ENCODE measurements around the gene FLNA. TPM values are rescaled to one million over a fixed set of nuclear protein-coding genes. Genes with fewer than 3 reads are reported as not detected.

The FLNA gene
- total and polyA plus RNA-seq, 9 of the 15 experiments (the other 6 are each of a cell fraction or from before 2014, with no cell fraction given) = 6.2 to 735 (median 135) TPM

GRCh38 chrX:154378799-154379568 is 4.5 kb upstream of the FLNA start, which contains the start of gene EMD (continued):
- TF ChIP-seq UBTF (IDR thresholded peaks at IDR 0.05; ENCODE audit: borderline replicate concordance in 1 of 2, low read depth in 2 of 2, low read length in 2 of 2) (0 out of 4 replicates have a peak, but pooled peaks of 1 of the 2 experiments have one; percentile 42), GABPB1 (CRISPR knock-in tag; IDR thresholded peaks at IDR 0.05) (peak; percentile 50), TBL1XR1 (IDR thresholded peaks at IDR 0.05; ENCODE audit: low read length in 2 of 2) (peak in 1 of 2 experiments; percentile 88; a peak in 2 of 4 replicates), CBX8 (IDR thresholded peaks at IDR 0.05; ENCODE audit: borderline replicate concordance, extremely low read depth, low read depth, low read length, poor library complexity, severe bottlenecking) (no peak), CREB3 (tag; conservative IDR thresholded peaks at IDR 0.05; ENCODE audit: low read depth) (no peak), ZNF134 (CRISPR knock-in tag; conservative IDR thresholded peaks at IDR 0.05) (no peak), CREB3L1 (IDR thresholded peaks at IDR 0.05; ENCODE audit: borderline replicate concordance, low read depth) (peak; percentile 77), NRF1 (conservative IDR thresholded peaks at IDR 0.05 in 1 of 2, IDR thresholded peaks at IDR 0.05 in 1 of 2) (peak; percentile 94 to 95), ZNF175 (CRISPR knock-in tag; IDR thresholded peaks at IDR 0.05; ENCODE audit: low read depth) (no peak), PCBP2 (IDR thresholded peaks at IDR 0.05; ENCODE audit: low read depth, low read length, poor library complexity, severe bottlenecking) (no peak), DPF2 (IDR thresholded peaks at IDR 0.05) (peak; percentile 29; the same call in 1 of the 2 replicates), ARNT (IDR thresholded peaks at IDR 0.05) (no peak), COPS2 (conservative IDR thresholded peaks at IDR 0.05) (no peak), SRSF7 (optimal IDR thresholded peaks at IDR 0.05; ENCODE audit: low read depth, low read length) (no peak), ZNF766 (CRISPR knock-in tag; conservative IDR thresholded peaks at IDR 0.05) (no peak), SUPT5H (IDR thresholded peaks at IDR 0.05) (peak; percentile 69), ZNF639 (CRISPR knock-in tag; conservative IDR thresholded peaks at IDR 0.05 in 1 of 2, IDR thresholded peaks at IDR 0.05 in 1 of 2) (peak in 1 of 2 experiments; percentile 71; a peak in 2 of 4 replicates), MXI1 (IDR thresholded peaks at IDR 0.05; ENCODE audit: low read depth, low read length) (no peak), FOS (IDR thresholded peaks at IDR 0.05; ENCODE audit: extremely low read depth, insufficient read length) (peak; percentile 23), MYC (IDR thresholded peaks at IDR 0.05; ENCODE audit: low read depth, low read length) (peak; percentile 49; the same call in 1 of the 2 replicates), MYC (CRISPR knock-in tag; IDR thresholded peaks at IDR 0.05; ENCODE audit: borderline replicate concordance, low read depth) (no peak)
